Stomach (tissue), 9 donors: ENCODE results near the gene LRTM1. TPM values are rescaled to one million over a fixed set of nuclear protein-coding genes. Genes with fewer than 3 reads are reported as not detected.

Experiments used
- DNase-seq, 2 donors: peaks; one replicate each; pipeline versions ENCODE4 v3.0.0 to v3.0.0-alpha.2; 2013 to 2019
- H3K27ac ChIP-seq, 5 donors: fragments of 200-600 bp in 4 of 5; sonication (generic) in 4 of 5; one replicate each; pipeline ENCODE4 v1.5.1; 2013 to 2019; ENCODE audit warnings: mild to moderate bottlenecking in 1 of 5, moderate library complexity in 1 of 5
- H3K27me3 ChIP-seq, 3 donors: fragments of 200-600 bp; sonication (generic); one replicate each; pipeline ENCODE4 v1.5.1; 2017 to 2019; ENCODE audit warnings: mixed run types in 1 of 3
- H3K36me3 ChIP-seq, 4 donors: fragments of 200-600 bp; sonication (generic); 1 replicate in 3 of 4; 2 replicates in 1 of 4; pipeline ENCODE4 v1.5.1; 2016 to 2019
- H3K4me1 ChIP-seq, 4 donors: fragments of 200-600 bp; sonication (generic); one replicate each; pipeline ENCODE4 v1.5.1; 2016 to 2019
- H3K4me3 ChIP-seq, 4 donors: fragments of 200-600 bp; sonication (generic) in 3 of 4; one replicate each; pipeline ENCODE4 v1.5.1; 2016 to 2019; ENCODE audit warnings: mild to moderate bottlenecking in 1 of 4
- H3K9me3 ChIP-seq, 4 donors: fragments of 200-600 bp; sonication (generic); one replicate each; pipeline ENCODE4 v1.5.1; 2016 to 2019
- CTCF ChIP-seq, 7 experiments: fragments of 450-650 bp in 4 of 7; fragments of 200-600 bp in 3 of 7; sonication (generic) in 3 of 7; IDR thresholded peaks; one replicate each; pipeline ENCODE4 v1.5.1; 2016 to 2019; ENCODE audit warnings: antibody characterized with exemption in 7 of 7, control low read depth in 2 of 7, mild to moderate bottlenecking in 1 of 7
- EP300 ChIP-seq: sonication (generic); formaldehyde crosslinking; IDR thresholded peaks from one replicate; pipeline ENCODE4 v1.6.1; 2017; ENCODE audit warnings: antibody characterized with exemption
- POLR2A ChIP-seq, 4 donors: fragments of 450-650 bp; IDR thresholded peaks; one replicate each; pipeline ENCODE4 v1.6.1; 2016; ENCODE audit warnings: antibody characterized with exemption in 4 of 4, control low read depth in 2 of 4, mild to moderate bottlenecking in 1 of 4, moderate library complexity in 1 of 4
- POLR2AphosphoS5 ChIP-seq, 3 donors: sonication (generic); formaldehyde crosslinking; IDR thresholded peaks; one replicate each; pipeline ENCODE4 v1.6.1; 2016; ENCODE audit warnings: antibody characterized with exemption in 3 of 3
- WGBS, 5 donors: extraction: QIAGEN DNeasy Blood & Tissue Kit in 3 of 5; methylation state at CpG; one replicate each; pipeline versions ENCODE4 v1.1.5 to v1.1.7; 2013 to 2018; 5-methylcytosine and 5-hydroxymethylcytosine counted together
- intact Hi-C: fragments of 100-400 bp; cut with DNase I; formaldehyde crosslinking; loops from one replicate; pipeline ENCODE4 v1.15.1; 2023; ENCODE audit warnings: low total_unique reads
- polyA plus RNA-seq, 3 donors: library from polyadenylated mRNA; stranded (reverse); fragments of 200-250 nt; gene quantifications; one replicate each; pipeline ENCODE4 v1.2.3, GENCODE V29; 2013
- total RNA-seq, 5 donors: library from RNA; depleted of rRNA; stranded (reverse); fragments of >200 nt; gene quantifications; one replicate each; pipeline versions ENCODE4 v1.1.0 to v1.2.3, GENCODE V29; 2014 to 2016
- donor health status: healthy with polysubstance abuse.
- donor health status: Bipolar disorder and iron deficiency.
- donor health status: healthy.

Gene LRTM1
- total and polyA plus RNA-seq, 8 donors, result not detected

DNA sequence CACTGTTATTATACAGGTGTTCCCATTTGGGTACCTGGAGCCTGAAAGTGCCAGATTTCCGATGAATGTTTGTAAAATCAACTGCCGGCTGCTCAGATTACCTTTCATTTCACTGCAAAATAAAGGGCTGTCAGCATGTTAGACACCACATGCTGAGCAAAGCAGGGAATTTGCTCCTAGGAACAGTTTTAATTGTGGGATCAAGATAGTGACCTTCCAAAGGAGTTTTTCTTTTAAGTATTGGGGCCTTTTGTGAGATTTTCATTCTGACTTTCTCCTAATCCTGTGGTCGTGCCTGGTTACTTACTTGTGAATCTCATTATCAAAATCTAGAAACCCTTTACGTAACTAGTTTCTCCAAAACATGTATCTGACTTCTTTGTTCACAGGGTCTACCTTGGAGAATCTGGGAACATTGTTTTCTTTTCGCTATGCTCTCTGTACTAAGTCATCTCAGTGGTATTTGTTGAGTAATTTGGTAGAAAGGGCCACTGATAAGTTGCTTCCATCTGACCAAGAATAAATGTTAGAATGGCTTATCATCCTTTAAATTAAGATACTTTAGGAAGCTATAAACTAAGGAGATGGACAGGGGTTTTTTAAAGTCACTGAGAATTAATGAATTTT, 40.8 kb upstream of the LRTM1 start:
- TF ChIP-seq POLR2A (IDR thresholded peaks at IDR 0.05) (no peak), EP300 (no peak), CTCF (IDR thresholded peaks at IDR 0.05) (no peak), POLR2AphosphoS5 (IDR thresholded peaks at IDR 0.05) (no peak)
- Histone ChIP-seq H3K27me3 (no peaks in the 10 kb centered on the region), H3K9me3 (no peaks in the 10 kb centered on the region), H3K4me3 (no peak overlapping the region), H3K27ac (no peak overlapping the region), H3K4me1 (peaks cover 0 to 6% (median 2%) of the 10 kb centered on the region in 4 donors), H3K36me3 (no peaks in the 10 kb centered on the region)
- 70 to 83% (median 81%) methylated on average over 5 of the region's 5 CpGs for WGBS, 5 donors
- intact Hi-C loops, result no loop called here
- no peak for DNase-seq

- intact Hi-C loops, result no loop called here
- DNase-seq, result no peak
- Histone ChIP-seq H3K27me3 (no peaks in the 10 kb centered on the region), H3K4me3 (no peak overlapping the region), H3K9me3 (no peaks in the 10 kb centered on the region), H3K4me1 (peaks cover 0 to 6% (median 2%) of the 10 kb centered on the region in 4 donors), H3K27ac (no peak overlapping the region), H3K36me3 (no peaks in the 10 kb centered on the region)
- WGBS, 5 donors, result 66 to 79% (median 73%) methylated on average over 1 of the region's 1 CpG
- TF ChIP-seq POLR2A (IDR thresholded peaks at IDR 0.05) (no peak), EP300 (no peak), CTCF (IDR thresholded peaks at IDR 0.05) (no peak), POLR2AphosphoS5 (IDR thresholded peaks at IDR 0.05) (no peak)
Measured at GRCh38 chr3:54967731-54968161, 39.9 kb upstream of the LRTM1 start.

- H3K9me3 ChIP-seq, result no peaks in the 10 kb centered on the region
- intact Hi-C loops, result no loop called here
- TF ChIP-seq CTCF (IDR thresholded peaks at IDR 0.05) (no peak), EP300 (no peak), POLR2A (IDR thresholded peaks at IDR 0.05) (no peak), POLR2AphosphoS5 (IDR thresholded peaks at IDR 0.05) (no peak)
- no peaks in the 10 kb centered on the region for H3K36me3 ChIP-seq
- DNase-seq, result peak in 1 of 2 donors; percentile 51
- H3K27ac ChIP-seq, result no peak overlapping the region
- WGBS, 5 donors, result 23 to 53% (median 44%) methylated on average over 6 of the region's 6 CpGs
- H3K4me3 ChIP-seq, result no peak overlapping the region
- peaks cover 0 to 6% (median 2%) of the 10 kb centered on the region in 4 donors for H3K4me1 ChIP-seq
- H3K27me3 ChIP-seq, result no peaks in the 10 kb centered on the region
Measured at GRCh38 chr3:54966979-54967378, 39.1 kb upstream of the LRTM1 start.

GRCh38 chr3:54965746-54966145, 37.9 kb upstream of the LRTM1 start:
- no peak overlapping the region for H3K27ac ChIP-seq
- H3K27me3 ChIP-seq, result no peaks in the 10 kb centered on the region
- peaks cover 0 to 6% (median 2%) of the 10 kb centered on the region in 4 donors for H3K4me1 ChIP-seq
- 65 to 82% (median 75%) methylated on average over 6 of the region's 6 CpGs for WGBS, 5 donors
- intact Hi-C loops, result no loop called here
- H3K36me3 ChIP-seq, result no peaks in the 10 kb centered on the region
- DNase-seq, result no peak
- H3K9me3 ChIP-seq, result no peaks in the 10 kb centered on the region
- no peak overlapping the region for H3K4me3 ChIP-seq
- TF ChIP-seq POLR2AphosphoS5 (IDR thresholded peaks at IDR 0.05) (no peak), POLR2A (IDR thresholded peaks at IDR 0.05) (no peak), EP300 (no peak), CTCF (IDR thresholded peaks at IDR 0.05) (no peak)
